ENCODE data around the gene PLLP.

Gene PLLP

GRCh38 chr16:57225978-57226377 is 58.5 kb downstream of the PLLP start:
- DNase-seq (ENCODE audit: low read depth, low spot score), result no peak

GRCh38 chr16:57224651-57225335 is 59.7 kb downstream of the PLLP start:
- DNase-seq (ENCODE audit: low read depth, low spot score), result no peak

DNA sequence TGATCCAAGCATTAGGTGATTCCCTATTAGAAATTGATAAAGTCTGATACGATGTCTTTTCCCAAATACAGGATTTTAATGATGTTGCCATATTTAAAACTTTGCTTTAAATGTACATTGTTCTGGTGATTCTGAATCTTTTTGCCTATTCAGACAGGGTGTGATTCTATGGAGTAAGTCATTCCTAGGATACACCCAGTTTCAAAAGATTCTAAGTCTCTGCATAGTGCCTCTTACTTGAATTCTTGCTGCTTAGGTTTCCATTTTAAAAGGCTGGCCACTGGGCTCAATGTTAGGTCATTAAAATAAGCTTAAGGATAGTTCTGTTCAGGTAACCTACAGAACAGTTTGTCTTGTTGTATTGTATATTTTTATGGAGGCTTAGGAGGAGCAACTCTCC is 61.4 kb downstream of the PLLP start:
- DNase-seq (ENCODE audit: low read depth, low spot score), result no peak

DNA sequence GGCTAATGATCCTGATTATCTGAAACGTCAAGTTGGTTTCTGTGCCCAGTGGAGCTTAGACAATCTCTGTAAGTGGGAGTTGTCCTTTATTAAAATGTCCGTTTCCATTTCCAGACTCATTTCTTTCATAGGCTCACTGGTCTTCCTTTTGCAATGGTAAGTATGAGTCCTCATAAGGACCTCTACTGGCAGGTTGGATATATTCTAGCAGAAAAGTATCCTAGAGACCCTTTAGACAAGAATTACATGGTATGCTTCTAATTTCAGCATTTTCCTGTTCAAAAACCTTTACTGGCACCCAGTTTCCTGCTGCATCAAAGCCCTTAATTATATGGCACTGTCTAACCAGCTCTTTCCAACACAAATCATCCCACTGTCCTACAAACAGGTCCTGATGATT is 67.5 kb downstream of the PLLP start:
- no peak for DNase-seq (ENCODE audit: low read depth, low spot score)

GRCh38 chr16:57213462-57213861 is 71.0 kb downstream of the PLLP start:
- DNase-seq (ENCODE audit: low read depth, low spot score), result no peak

- DNase-seq (ENCODE audit: low read depth, low spot score), result no peak
Measured at GRCh38 chr16:57209780-57210179, 74.7 kb downstream of the PLLP start.

DNA sequence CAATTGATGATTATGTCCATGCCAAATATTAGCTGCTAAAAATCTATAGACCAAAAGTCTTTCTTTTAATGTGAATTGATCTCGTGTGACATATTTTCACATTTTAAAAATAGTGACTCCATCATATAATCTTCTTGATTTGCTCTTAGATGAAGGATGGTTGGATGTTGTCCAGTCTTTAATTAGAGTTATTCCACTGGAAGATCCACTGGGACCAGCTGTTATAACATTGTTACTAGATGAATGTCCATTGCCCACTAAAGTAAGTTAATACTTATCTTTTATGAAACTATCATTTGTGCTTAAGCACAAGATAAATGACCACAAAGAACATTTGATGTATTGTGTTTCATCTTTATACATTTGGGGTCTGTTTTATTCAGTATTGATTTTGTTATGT is 75.5 kb downstream of the PLLP start:
- no peak for DNase-seq (ENCODE audit: low read depth, low spot score)

Data from activated naive CD8-positive, alpha-beta T cell treated with anti-CD3 and anti-CD28 coated beads, Interleukin-2, amount 50 U/mL, for 16 hours (primary cell).